ENCODE measurements around the gene AUTS2. TPM values are rescaled to one million over a fixed set of nuclear protein-coding genes. Genes with fewer than 3 reads are reported as not detected.

AUTS2 gene
- total RNA-seq, 5 donors from 2014 or later (not counting 1 experiment from before 2014, with no cell fraction given), result 10.6 to 66.2 (median 37.6) TPM

DNA sequence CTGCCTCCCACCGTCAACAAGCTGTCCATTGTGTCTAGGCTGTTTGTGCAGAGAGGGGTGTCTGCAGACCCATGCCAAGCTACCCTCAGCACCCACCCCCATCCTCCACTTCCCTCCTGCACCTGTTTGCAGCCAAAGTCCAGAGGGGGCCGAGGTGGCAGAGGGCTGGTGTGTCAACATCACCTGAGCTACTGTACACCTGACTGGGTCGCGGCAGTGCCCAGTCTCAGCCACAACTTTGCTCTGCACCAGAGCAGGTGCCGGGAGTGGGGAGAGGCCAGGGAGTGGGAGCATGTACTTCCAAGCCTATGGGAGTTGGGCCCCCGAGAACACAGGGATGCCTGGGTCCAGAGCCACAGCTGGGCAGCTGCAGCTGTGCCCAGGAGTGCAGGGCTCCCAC, 93.1 kb downstream of the AUTS2 start:
- CTCF ChIA-PET, result no interaction called here
- Histone ChIP-seq H3K4me3 (ENCODE audit: control insufficient read depth in 1 of 2, extremely low read depth in 1 of 2, low read length in 1 of 2) (no peak overlapping the region), H3K9me3 (no peaks in the 10 kb centered on the region), H3K36me3 (ENCODE audit: control insufficient read depth in 2 of 2, extremely low read depth in 1 of 2, insufficient read depth in 1 of 2, low read length in 1 of 2) (no peaks in the 10 kb centered on the region), H3K4me1 (ENCODE audit: control insufficient read depth in 1 of 2, extremely low read depth in 1 of 2, insufficient read depth in 2 of 2, low read length in 2 of 2) (peaks cover 0 to 6% of the 10 kb centered on the region in 2 experiments), H3K27me3 (replicated peaks in 1 of 2; ENCODE audit: control insufficient read depth in 2 of 2, extremely low read depth in 1 of 2, insufficient read depth in 2 of 2, low read length in 1 of 2) (peaks cover 0 to 8% of the 10 kb centered on the region in 2 experiments), H3K27ac (ENCODE audit: low read length) (no peak overlapping the region)
- POLR2A ChIA-PET, result no interaction called here
- Mint-ChIP-seq H3K4me3 (no peak overlapping the region), H3K27me3 (no peaks in the 10 kb centered on the region), H3K36me3 (no peaks in the 10 kb centered on the region), H3K27ac (no peak overlapping the region), H3K9me3 (no peaks in the 10 kb centered on the region), H3K4me1 (peaks cover 6% of the 10 kb centered on the region in 3 donors)
- ATAC-seq (replicated peaks in 1 of 4), result no peak
- DNase-seq, result no peak
- 92% methylated on average over 4 of the region's 6 CpGs for WGBS (ENCODE audit: insufficient coverage)

DNA sequence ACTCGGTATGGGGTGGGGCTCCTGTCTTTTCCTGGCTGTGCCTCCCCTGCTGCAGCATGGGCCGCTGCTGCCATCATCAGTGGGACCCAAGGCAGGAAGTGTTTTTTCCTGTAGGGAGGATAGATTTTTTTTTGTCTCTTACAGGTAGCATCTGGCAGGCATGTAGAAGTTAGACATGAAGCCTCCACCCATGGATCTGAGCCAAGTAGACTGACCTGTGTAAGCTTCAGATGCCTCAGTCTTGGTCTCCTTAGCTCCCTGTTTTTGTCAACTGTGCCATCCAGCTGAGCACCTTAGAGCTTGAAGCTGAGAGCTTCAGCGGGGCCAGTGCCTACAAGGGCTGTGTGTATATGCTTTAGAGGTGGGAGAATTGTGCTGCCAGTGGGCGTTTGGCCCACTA, 93.5 kb downstream of the AUTS2 start:
- Histone ChIP-seq H3K36me3 (ENCODE audit: control insufficient read depth in 2 of 2, extremely low read depth in 1 of 2, insufficient read depth in 1 of 2, low read length in 1 of 2) (no peaks in the 10 kb centered on the region), H3K4me1 (ENCODE audit: control insufficient read depth in 1 of 2, extremely low read depth in 1 of 2, insufficient read depth in 2 of 2, low read length in 2 of 2) (peaks cover 4 to 6% of the 10 kb centered on the region in 2 experiments), H3K9me3 (no peaks in the 10 kb centered on the region), H3K4me3 (ENCODE audit: control insufficient read depth in 1 of 2, extremely low read depth in 1 of 2, low read length in 1 of 2) (no peak overlapping the region), H3K27ac (ENCODE audit: low read length) (no peak overlapping the region), H3K27me3 (replicated peaks in 1 of 2; ENCODE audit: control insufficient read depth in 2 of 2, extremely low read depth in 1 of 2, insufficient read depth in 2 of 2, low read length in 1 of 2) (peaks cover 0 to 8% of the 10 kb centered on the region in 2 experiments)
- CTCF ChIA-PET, result no interaction called here
- WGBS (ENCODE audit: insufficient coverage), result 25% methylated on average over 1 of the region's 4 CpGs
- no peak overlapping the region for H3K4me3 Mint-ChIP-seq
- H3K27me3 Mint-ChIP-seq, result no peaks in the 10 kb centered on the region
- no peak for DNase-seq
- no peak for ATAC-seq (replicated peaks in 1 of 4)
- H3K36me3 Mint-ChIP-seq, result no peaks in the 10 kb centered on the region
- no peaks in the 10 kb centered on the region for H3K9me3 Mint-ChIP-seq
- peaks cover 9 to 10% (median 10%) of the 10 kb centered on the region in 3 donors for H3K4me1 Mint-ChIP-seq
- POLR2A ChIA-PET, result no interaction called here
- no peak overlapping the region for H3K27ac Mint-ChIP-seq

DNA sequence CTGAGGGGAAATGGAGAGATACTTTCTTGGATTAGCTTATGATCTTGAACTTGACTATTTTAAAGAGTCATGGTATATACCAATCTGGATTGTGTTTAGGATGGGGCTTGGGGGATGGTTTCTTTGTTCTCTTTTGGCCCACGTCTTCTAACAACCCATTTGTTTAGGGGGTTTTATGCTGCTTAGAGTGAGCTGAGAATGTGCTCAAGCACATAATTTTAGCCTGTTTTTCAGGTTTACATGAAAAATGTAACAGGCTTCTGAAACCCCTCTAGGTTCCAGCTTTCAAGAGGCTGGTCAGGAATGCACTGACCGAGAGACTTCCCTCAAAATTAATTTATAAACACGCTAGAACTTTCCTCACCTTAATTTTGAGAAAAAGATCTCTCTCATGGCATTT, 94.3 kb downstream of the AUTS2 start:
- no peaks in the 10 kb centered on the region for H3K9me3 Mint-ChIP-seq
- DNase-seq (no peak), ATAC-seq (replicated peaks in 1 of 4) (no peak)
- Histone ChIP-seq H3K9me3 (no peaks in the 10 kb centered on the region), H3K27me3 (replicated peaks in 1 of 2; ENCODE audit: control insufficient read depth in 2 of 2, extremely low read depth in 1 of 2, insufficient read depth in 2 of 2, low read length in 1 of 2) (peaks cover 0 to 8% of the 10 kb centered on the region in 2 experiments), H3K27ac (ENCODE audit: low read length) (no peak overlapping the region), H3K36me3 (ENCODE audit: control insufficient read depth in 2 of 2, extremely low read depth in 1 of 2, insufficient read depth in 1 of 2, low read length in 1 of 2) (no peaks in the 10 kb centered on the region), H3K4me1 (ENCODE audit: control insufficient read depth in 1 of 2, extremely low read depth in 1 of 2, insufficient read depth in 2 of 2, low read length in 2 of 2) (peaks cover 4 to 6% of the 10 kb centered on the region in 2 experiments), H3K4me3 (ENCODE audit: control insufficient read depth in 1 of 2, extremely low read depth in 1 of 2, low read length in 1 of 2) (no peak overlapping the region)
- no CpG with 5 or more reads among the region's 3 CpGs for WGBS (ENCODE audit: insufficient coverage)
- no peak overlapping the region for H3K27ac Mint-ChIP-seq
- CTCF ChIA-PET, result no interaction called here
- no peaks in the 10 kb centered on the region for H3K27me3 Mint-ChIP-seq
- H3K4me1 Mint-ChIP-seq, result peaks cover 9 to 11% (median 11%) of the 10 kb centered on the region in 3 donors
- H3K36me3 Mint-ChIP-seq, result no peaks in the 10 kb centered on the region
- POLR2A ChIA-PET, result no interaction called here
- H3K4me3 Mint-ChIP-seq, result no peak overlapping the region

DNA sequence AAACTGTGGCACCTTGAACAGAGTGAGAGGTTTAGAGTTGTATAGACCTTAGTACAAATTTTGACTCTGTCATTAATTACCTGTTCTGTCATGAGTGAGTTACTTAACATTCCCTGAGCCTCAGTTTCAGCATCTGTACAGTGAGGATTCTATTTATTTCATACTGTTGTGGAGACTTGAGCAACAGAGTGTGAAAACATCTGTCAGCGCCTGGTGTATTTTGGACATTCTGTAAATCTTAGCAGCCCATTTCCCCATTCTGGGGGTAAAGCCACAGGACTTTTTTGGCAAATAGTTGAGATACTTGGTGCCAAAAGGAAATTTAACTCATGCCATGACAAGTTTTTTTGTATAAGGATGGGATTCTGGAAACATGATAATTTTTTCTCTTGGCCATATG, 94.8 kb downstream of the AUTS2 start:
- H3K27ac ChIP-seq (ENCODE audit: low read length), result no peak overlapping the region
- peaks cover 4 to 6% of the 10 kb centered on the region in 2 experiments for H3K4me1 ChIP-seq (ENCODE audit: control insufficient read depth in 1 of 2, extremely low read depth in 1 of 2, insufficient read depth in 2 of 2, low read length in 2 of 2)
- Mint-ChIP-seq H3K4me3 (no peak overlapping the region), H3K4me1 (peaks cover 9 to 11% (median 11%) of the 10 kb centered on the region in 3 donors), H3K36me3 (no peaks in the 10 kb centered on the region), H3K27me3 (no peaks in the 10 kb centered on the region), H3K27ac (no peak overlapping the region), H3K9me3 (no peaks in the 10 kb centered on the region)
- H3K9me3 ChIP-seq, result no peaks in the 10 kb centered on the region
- ChIA-PET CTCF (no interaction called here), POLR2A (no interaction called here)
- H3K4me3 ChIP-seq (ENCODE audit: control insufficient read depth in 1 of 2, extremely low read depth in 1 of 2, low read length in 1 of 2), result no peak overlapping the region
- H3K36me3 ChIP-seq (ENCODE audit: control insufficient read depth in 2 of 2, extremely low read depth in 1 of 2, insufficient read depth in 1 of 2, low read length in 1 of 2), result no peaks in the 10 kb centered on the region
- no CpG with 5 or more reads among the region's 1 CpG for WGBS (ENCODE audit: insufficient coverage)
- ATAC-seq (replicated peaks in 1 of 4), result no peak
- no peak for DNase-seq
- peaks cover 0 to 8% of the 10 kb centered on the region in 2 experiments for H3K27me3 ChIP-seq (replicated peaks in 1 of 2; ENCODE audit: control insufficient read depth in 2 of 2, extremely low read depth in 1 of 2, insufficient read depth in 2 of 2, low read length in 1 of 2)

DNA sequence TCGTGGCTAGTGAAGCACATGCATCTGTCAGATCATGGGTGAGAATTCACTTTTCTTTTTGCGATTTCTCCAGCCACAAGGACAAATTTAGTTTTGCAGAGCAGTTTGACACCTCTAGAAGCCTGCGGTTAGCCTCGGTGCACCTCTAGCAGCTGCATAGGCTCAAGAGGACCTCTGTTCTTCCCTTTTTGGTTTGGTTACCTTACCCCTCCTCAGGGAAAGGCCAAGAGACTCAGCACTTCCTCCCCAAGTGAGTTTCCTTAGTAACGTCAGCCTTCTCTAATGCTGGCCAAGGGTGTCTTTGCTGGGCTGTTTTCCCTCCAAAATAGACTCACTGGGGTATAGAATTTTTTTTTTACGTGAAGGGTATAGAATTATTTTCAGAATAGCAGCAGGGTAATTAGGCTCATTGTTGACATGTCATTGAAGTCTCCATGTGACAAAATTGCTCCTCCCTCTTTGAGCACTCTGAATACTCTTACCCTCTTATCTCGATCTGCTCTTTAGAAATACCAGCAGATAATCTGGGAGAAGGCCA, 97.8 kb downstream of the AUTS2 start:
- Mint-ChIP-seq H3K4me3 (peak overlapping the region in 1 of 3 donors; percentile 25), H3K4me1 (peaks cover 9 to 11% (median 11%) of the 10 kb centered on the region in 3 donors), H3K36me3 (no peaks in the 10 kb centered on the region), H3K9me3 (no peaks in the 10 kb centered on the region), H3K27ac (no peak overlapping the region), H3K27me3 (no peaks in the 10 kb centered on the region)
- H3K36me3 ChIP-seq (ENCODE audit: control insufficient read depth in 2 of 2, extremely low read depth in 1 of 2, insufficient read depth in 1 of 2, low read length in 1 of 2), result no peaks in the 10 kb centered on the region
- H3K27ac ChIP-seq (ENCODE audit: low read length), result no peak overlapping the region
- peak in 1 of 4 experiments; percentile 34 for ATAC-seq (replicated peaks in 1 of 4)
- H3K4me3 ChIP-seq (ENCODE audit: control insufficient read depth in 1 of 2, extremely low read depth in 1 of 2, low read length in 1 of 2), result no peak overlapping the region
- peaks cover 4 to 6% of the 10 kb centered on the region in 2 experiments for H3K4me1 ChIP-seq (ENCODE audit: control insufficient read depth in 1 of 2, extremely low read depth in 1 of 2, insufficient read depth in 2 of 2, low read length in 2 of 2)
- ChIA-PET CTCF (no interaction called here), POLR2A (interaction anchor here in 1 of 2 donors (0.7 kb wide), 1 partner anchor 46 kb away, joined by 3 read pairs; no protein-coding TSS in a partner anchor)
- no peaks in the 10 kb centered on the region for H3K9me3 ChIP-seq
- peak in 3 of 35 experiments; percentile 3 to 29 (median 12) for DNase-seq
- H3K27me3 ChIP-seq (replicated peaks in 1 of 2; ENCODE audit: control insufficient read depth in 2 of 2, extremely low read depth in 1 of 2, insufficient read depth in 2 of 2, low read length in 1 of 2), result peaks cover 0 to 8% of the 10 kb centered on the region in 2 experiments
- 0% methylated on average over 4 of the region's 7 CpGs for WGBS (ENCODE audit: insufficient coverage)

DNA sequence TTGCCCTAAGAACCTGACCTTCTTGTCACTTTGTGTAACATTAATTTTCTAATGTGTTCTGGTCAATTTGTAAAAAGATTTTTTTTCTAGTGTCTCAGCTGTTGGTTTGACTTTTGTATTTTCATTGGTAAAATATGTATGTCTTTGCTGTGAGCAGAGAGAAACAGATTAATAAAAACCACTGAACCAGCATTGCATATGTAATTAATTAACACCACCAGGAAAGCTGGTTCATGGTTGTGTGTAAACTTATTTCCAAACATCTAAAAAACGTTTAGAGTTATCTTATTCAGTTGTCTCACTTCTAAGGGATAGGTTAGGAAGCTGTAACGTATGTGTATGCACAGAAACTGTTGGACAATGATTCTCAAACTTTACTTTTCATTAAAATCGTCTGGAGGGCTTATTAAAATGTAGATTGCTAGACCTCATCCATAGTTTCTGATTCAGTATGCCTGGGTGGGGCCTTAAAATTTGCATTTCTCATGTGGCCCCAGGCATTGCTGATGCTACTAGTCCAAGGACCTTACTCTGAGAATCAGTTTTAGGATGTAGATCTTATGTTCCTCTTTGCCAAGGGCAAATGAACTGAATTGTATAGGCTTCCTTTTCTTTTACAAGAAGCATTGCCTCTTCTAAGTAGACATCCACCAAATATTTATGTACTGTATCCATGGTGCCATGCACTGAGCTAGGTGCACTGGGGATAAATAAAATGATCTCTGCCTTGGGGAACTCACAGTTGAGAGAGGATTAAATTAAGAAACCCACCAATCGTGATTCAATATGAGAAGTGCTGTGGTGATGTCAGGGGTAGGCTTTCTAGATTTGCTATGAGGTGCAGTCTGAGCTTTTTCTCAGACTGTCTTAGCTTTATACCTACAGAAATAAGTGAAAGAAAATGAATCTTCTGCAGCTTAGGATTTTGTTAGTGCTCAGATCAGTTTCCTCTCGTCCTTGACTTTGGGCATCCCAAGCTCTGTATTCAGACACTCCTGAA, 98.7 kb downstream of the AUTS2 start:
- Histone ChIP-seq H3K9me3 (no peaks in the 10 kb centered on the region), H3K36me3 (ENCODE audit: control insufficient read depth in 2 of 2, extremely low read depth in 1 of 2, insufficient read depth in 1 of 2, low read length in 1 of 2) (no peaks in the 10 kb centered on the region), H3K4me3 (ENCODE audit: control insufficient read depth in 1 of 2, extremely low read depth in 1 of 2, low read length in 1 of 2) (no peak overlapping the region), H3K27me3 (replicated peaks in 1 of 2; ENCODE audit: control insufficient read depth in 2 of 2, extremely low read depth in 1 of 2, insufficient read depth in 2 of 2, low read length in 1 of 2) (peaks cover 0 to under 1% of the 10 kb centered on the region in 2 experiments), H3K27ac (ENCODE audit: low read length) (no peak overlapping the region), H3K4me1 (ENCODE audit: control insufficient read depth in 1 of 2, extremely low read depth in 1 of 2, insufficient read depth in 2 of 2, low read length in 2 of 2) (peaks cover 4 to 6% of the 10 kb centered on the region in 2 experiments)
- no peak for ATAC-seq (replicated peaks in 1 of 4)
- POLR2A ChIA-PET, result interaction anchor here in 1 of 2 donors (0.7 kb wide), 1 partner anchor 46 kb away, joined by 3 read pairs; no protein-coding TSS in a partner anchor
- Mint-ChIP-seq H3K4me1 (peaks cover 9 to 11% (median 11%) of the 10 kb centered on the region in 3 donors), H3K9me3 (no peaks in the 10 kb centered on the region), H3K36me3 (no peaks in the 10 kb centered on the region), H3K27ac (no peak overlapping the region), H3K4me3 (no peak overlapping the region), H3K27me3 (peaks cover 0 to 1% of the 10 kb centered on the region in 2 donors)
- no CpG with 5 or more reads among the region's 5 CpGs for WGBS (ENCODE audit: insufficient coverage)
- DNase-seq, result no peak
- CTCF ChIA-PET, result interaction anchor here in 1 of 2 donors (0.5 kb wide), 1 partner anchor 291 kb away, joined by 3 read pairs; no protein-coding TSS in a partner anchor

All from T-cell (primary cell).